Stimulated activated CD4-positive, alpha-beta T cell treated with anti-CD3 and anti-CD28 coated beads, TNF-alpha, amount 100 ng/mL, for 48 hours (primary cell): ENCODE measurements around the gene MAPKAPK3.

ENCODE experiments used
- DNase-seq, 3 donors: peaks; one replicate each; pipeline ENCODE4 v3.0.0-alpha.2; 2020; ENCODE audit warnings: low read depth in 3 of 3

The MAPKAPK3 gene

GRCh38 chr3:50587373-50587772 lies 29.6 kb upstream of the MAPKAPK3 start:
- no peak for DNase-seq

- DNase-seq: peak in 2 of 3 donors; percentile 81 to 93
These were observed 28.9 kb upstream of the MAPKAPK3 start for GRCh38 chr3:50587806-50588758.

GRCh38 chr3:50588759-50589433 lies 28.1 kb upstream of the MAPKAPK3 start:
- no peak for DNase-seq

- no peak for DNase-seq
These were observed 25.7 kb upstream of the MAPKAPK3 start for GRCh38 chr3:50591196-50591741.

GRCh38 chr3:50592568-50592967 lies 24.4 kb upstream of the MAPKAPK3 start:
- DNase-seq: no peak

- DNase-seq: no peak
These were observed 22.6 kb upstream of the MAPKAPK3 start for GRCh38 chr3:50594253-50594785.

- DNase-seq: no peak
These were observed 17.7 kb upstream of the MAPKAPK3 start for GRCh38 chr3:50599115-50599715.

- DNase-seq: no peak
These were observed 17.2 kb upstream of the MAPKAPK3 start for GRCh38 chr3:50599716-50600118.

GRCh38 chr3:50600141-50600753 lies 16.7 kb upstream of the MAPKAPK3 start:
- DNase-seq: no peak

- peak; percentile 85 to 95 (median 93) for DNase-seq
These were observed 15.9 kb upstream of the MAPKAPK3 start for GRCh38 chr3:50600841-50601591.

- DNase-seq: no peak
These were observed 14.3 kb upstream of the MAPKAPK3 start for GRCh38 chr3:50602595-50603191.

- DNase-seq: no peak
These were observed 13.5 kb upstream of the MAPKAPK3 start for GRCh38 chr3:50603261-50604109.

GRCh38 chr3:50604110-50604621 lies 12.8 kb upstream of the MAPKAPK3 start:
- DNase-seq: no peak

- DNase-seq: no peak
These were observed 12.0 kb upstream of the MAPKAPK3 start for GRCh38 chr3:50604628-50605588.

GRCh38 chr3:50605901-50606326 lies 11.0 kb upstream of the MAPKAPK3 start:
- DNase-seq: no peak

GRCh38 chr3:50606596-50606995 lies 10.4 kb upstream of the MAPKAPK3 start:
- no peak for DNase-seq

- no peak for DNase-seq
These were observed 9.5 kb upstream of the MAPKAPK3 start for GRCh38 chr3:50607271-50608091.
